AG09319 (cell line): ENCODE results near the gene NOXRED1.
A peak's percentile ranks its signal among the peaks of the same experiment; 100 is the strongest.

Experiments used
- DNase-seq: peaks from one replicate; pipeline ENCODE4 v3.0.0-alpha.2; 2010; ENCODE audit warnings: low read depth; ENCODE audit errors: extremely low read depth
- CTCF ChIP-seq: IDR thresholded peaks from 2 replicates; pipeline ENCODE4 v1.5.1; 2011; ENCODE audit warnings: low read depth, mild to moderate bottlenecking, inconsistent platforms, low read length, moderate library complexity

Gene NOXRED1

GRCh38 chr14:77457522-77458248 lies 34.4 kb upstream of the NOXRED1 start, which contains the start of the genes AHSA1 and VIPAS39:
TSS of gene AHSA1 (plus strand) at chr14:77458093. CDS start at chr14:77458190, 97 bp downstream.
TSS of gene VIPAS39 (minus strand) at chr14:77457601. CDS start at chr14:77454102, 3,499 bp downstream.
- TF ChIP-seq CTCF, result no peak
- DNase-seq, result peak; percentile 95

- no peak for DNase-seq
These were observed 33.8 kb upstream of the NOXRED1 start for GRCh38 chr14:77457115-77457521.

GRCh38 chr14:77455966-77456640 lies 32.8 kb upstream of the NOXRED1 start:
- no peak for DNase-seq
- no peak for TF ChIP-seq CTCF

More at GRCh38 chr14:77457115-77457521, 33.8 kb upstream of the NOXRED1 start:
- TF ChIP-seq CTCF, result no peak

- no peak for DNase-seq
- TF ChIP-seq CTCF, result no peak
These were observed 18.9 kb upstream of the NOXRED1 start for GRCh38 chr14:77442196-77442595.

GRCh38 chr14:77439861-77440260 lies 16.5 kb upstream of the NOXRED1 start:
- no peak for DNase-seq
- TF ChIP-seq CTCF, result no peak

- no peak for DNase-seq
- no peak for TF ChIP-seq CTCF
These were observed 15.3 kb upstream of the NOXRED1 start for GRCh38 chr14:77438596-77438995.

- TF ChIP-seq CTCF, result no peak
- DNase-seq, result no peak
These were observed 12.7 kb upstream of the NOXRED1 start for GRCh38 chr14:77436042-77436441.
